RPMI7951 (cell line): ENCODE data around the gene SPPL2C. TPM values are rescaled to one million over a fixed set of nuclear protein-coding genes. Genes with fewer than 3 reads are reported as not detected.
A peak's percentile ranks its signal among the peaks of the same experiment; 100 is the strongest.
"Not testable (repeated sequence)": the region's sequence is repeated elsewhere in the genome, so short reads cannot be mapped to it uniquely, and the experiment has no call there.

Experiments
- DNase-seq: peaks from one replicate; pipeline ENCODE4 v3.0.0-alpha.2; 2012; ENCODE audit warnings: low read depth
- total RNA-seq: library from RNA; depleted of rRNA; stranded (reverse); fragments of >200 nt; shearing (Covaris generic); gene quantifications from 2 replicates; pipeline ENCODE4 v1.2.3, GENCODE V29; 2014

SPPL2C gene
- total RNA-seq, 1 experiment from 2014 or later, result not detected

DNA sequence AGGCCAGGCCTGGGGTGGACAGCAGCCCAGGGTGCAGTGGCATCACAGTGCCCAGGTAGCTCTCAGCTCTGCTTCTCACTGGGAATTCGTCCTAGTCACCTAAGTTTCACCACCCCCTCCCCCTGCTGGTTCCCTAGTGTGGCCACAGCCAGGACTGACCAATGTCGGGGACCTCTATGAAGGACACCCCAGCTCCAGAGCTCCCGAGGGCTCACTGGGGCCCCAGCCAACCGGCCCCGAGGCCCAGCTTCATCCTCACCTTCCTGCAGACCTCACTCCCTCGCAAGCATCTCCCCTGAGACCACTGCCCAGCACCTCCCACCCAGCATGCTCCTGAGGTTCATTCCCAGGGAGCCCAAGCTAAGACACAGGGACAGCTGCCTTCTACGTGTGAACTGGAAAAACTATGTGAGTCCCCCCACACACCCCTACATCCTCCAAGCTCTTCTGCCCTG, 4.9 kb downstream of the SPPL2C start:
- no peak for DNase-seq

DNA sequence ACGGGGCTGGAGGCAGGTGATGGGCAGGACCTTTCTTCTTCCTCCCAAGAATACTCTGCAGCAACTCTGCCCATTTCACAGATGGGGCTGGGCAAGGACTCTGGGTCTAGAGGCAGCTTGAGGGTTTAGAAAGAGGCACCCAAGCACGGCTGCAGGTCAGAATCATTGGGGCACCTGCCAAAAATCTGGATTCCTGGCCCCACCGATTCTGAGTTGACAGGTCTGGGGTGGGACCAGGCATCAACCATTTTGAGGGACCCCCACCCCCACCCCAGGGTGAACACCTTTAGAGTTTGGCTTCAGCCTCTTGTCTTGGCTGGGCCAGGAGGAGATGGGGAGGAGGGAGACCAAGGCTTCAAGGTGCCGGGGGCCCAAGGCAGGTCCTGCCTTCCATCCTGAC, 5.3 kb downstream of the SPPL2C start:
- DNase-seq, result no peak

DNA sequence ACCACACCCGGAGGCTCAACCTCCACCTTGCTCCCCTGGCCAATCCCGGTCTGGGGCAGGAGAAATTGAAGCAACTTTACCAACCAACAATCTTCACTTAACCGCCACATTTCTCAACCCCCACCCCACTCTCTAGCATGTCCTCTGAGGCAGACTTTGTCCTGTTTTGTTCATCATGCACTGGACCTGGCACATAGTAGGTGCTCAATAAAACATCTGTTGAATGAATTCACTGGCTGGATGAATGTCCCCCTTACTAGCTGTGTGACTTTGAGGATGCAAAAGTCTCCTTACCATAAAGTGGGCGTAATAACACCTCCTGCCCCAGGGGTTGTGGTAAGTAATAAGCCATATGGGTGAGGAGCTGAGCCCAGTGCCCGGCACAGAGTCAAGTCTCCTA, 5.8 kb downstream of the SPPL2C start:
- no peak for DNase-seq

DNA sequence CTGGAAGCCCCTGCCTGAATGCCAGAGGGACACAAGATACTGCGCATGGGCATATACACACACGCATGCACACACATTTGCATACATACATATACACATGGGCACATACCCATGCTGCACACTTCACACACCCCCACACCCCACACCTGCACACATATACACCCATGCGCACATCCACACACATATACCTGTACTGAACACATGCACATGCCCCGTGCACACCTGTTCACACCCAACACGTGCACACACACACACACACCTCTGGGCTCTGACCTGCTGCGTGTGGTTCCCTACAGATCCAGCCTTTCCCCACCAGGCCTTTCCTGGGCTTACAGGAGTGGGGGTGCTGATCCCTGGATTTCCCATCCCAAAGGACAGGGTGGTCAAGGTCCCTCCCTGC, 6.3 kb downstream of the SPPL2C start:
- DNase-seq, result no peak

DNA sequence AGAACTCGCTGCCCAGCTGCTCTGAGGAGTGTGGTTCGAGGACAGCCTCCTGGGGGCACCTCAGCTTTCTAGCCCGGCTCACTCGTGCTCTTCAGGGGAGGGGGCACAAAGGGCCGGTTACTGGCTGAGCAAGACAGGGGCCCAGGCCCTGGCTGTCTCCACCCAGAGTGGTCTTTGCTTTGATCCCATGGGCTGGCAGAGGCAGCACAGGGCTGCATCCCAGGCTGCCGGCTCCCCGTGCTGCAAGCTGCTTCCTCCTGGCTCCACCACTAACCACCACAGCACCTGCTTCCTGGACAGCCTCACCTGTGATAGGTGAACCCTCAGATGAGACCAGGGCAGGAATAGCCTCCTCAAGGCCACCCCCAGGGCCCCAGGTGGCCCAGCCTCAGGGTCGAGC, 6.8 kb downstream of the SPPL2C start:
- no peak for DNase-seq

DNA sequence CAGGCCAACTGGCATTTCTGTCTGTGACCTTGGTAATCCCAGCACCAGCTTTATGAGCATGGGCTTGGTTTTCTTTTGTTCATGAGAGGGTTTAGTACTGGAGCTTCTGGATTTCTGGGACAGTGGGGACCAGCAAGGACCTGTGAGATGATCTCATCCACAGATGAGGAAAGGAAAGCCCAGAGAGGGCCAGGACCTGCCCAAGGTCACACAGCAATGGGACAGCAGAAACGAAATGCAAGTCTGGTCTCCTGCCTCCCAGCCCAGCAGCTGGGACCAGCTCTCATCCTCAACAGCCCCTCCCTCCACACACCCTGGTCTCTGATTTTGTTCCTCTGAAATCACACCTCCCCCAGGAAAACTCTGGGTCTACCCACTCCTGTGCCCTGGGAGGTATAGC, 7.2 kb downstream of the SPPL2C start:
- no peak for DNase-seq

- DNase-seq, result peak; percentile 30
These were observed 8.0 kb downstream of the SPPL2C start for GRCh38 chr17:45852535-45853297.

DNA sequence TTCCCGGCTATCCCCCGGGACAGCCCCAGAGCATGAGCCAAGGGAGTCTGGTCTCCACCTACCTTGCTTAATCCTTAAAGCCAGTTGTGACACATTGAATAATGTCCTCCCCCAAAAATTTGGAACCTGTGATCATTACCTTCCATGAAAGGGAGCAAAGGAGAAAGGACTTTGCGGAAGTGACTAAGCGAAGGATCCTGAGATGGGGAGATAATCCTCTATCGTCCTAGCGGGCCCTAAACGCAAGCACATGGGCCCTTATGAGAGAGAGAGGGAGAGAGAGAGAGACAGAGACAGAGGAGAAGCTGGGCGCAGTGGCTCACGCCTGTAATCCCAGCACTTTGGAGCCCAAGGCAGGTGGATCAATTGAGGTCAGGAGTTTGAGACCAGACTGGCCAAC, 9.5 kb downstream of the SPPL2C start:
- no peak for DNase-seq

GRCh38 chr17:45855691-45856336, 11.1 kb downstream of the SPPL2C start:
- DNase-seq, result peak; percentile 48

DNA sequence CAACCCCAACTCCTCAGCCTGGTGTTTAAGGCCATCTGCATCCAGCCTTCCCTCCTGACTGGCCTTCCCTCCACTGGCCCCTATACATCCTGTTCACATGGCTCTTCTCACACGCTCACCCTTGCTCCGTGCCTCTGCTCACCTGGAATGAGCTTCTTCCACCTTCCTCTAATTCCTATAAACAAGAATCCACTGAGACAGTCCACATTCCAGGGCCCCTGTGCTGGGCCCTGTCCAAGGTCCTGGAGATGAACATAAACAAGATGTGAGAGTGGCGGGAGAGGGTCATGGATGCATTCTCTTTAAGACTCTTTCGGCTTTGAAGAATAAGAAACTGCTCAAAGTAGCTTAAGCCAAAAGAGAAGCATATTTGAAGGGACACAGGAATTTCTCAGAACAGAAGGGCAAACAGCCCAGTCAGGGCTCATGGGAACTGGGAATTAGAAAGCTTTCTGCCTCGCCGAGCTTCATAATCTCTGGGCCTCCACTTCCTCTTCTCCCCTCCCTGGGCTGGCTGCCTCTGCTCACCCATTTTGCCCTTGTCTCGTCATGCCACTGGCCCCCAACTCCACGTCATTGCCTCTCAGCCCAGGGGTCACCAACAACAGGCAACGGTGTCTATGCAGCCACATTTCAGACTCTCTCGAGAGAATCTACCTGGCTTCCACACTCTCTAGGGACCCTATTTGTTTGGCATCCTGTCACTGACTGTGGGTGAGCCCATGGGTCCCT, 13.5 kb downstream of the SPPL2C start:
- peak; percentile 21 for DNase-seq

DNA sequence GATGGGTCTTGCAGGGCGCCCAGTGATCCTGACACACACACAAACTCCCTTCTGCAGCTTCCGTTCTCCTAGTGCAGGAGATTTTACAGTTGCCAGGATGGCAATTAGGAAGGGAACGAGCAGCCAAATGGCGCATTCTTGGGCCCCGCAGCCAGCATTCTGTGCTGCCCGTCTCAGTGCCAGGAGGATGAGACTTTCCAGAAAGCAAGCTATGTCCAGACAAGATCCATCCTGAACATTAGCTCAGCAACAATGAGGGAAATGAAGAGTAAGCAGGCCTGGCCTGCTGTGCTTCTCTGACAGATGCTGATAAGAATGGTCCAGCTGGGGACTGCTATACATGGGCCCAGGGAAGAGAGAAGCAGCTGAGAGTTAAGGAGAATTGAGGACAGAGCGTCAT, 16.5 kb downstream of the SPPL2C start:
- DNase-seq, result no peak

DNA sequence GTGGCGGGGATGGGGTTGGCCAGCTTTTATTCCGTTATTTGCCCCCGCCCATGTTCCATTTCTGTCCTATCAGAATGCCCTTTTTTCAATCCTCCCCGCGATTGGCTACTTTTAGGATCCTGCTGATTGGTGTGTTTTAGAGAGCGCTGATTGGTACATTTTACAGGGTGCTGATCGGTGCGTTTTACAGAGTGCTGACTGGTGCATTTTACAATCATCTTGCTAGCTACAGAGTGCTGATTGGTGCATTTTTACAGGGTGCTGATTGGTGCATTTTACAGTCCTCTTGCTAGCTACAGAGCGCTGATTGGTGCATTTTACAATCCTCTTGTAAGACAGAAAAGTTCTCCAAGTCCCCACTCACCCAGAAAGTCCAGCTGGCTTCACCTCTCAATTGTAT, 17.4 kb downstream of the SPPL2C start:
- not testable (repeated sequence) for DNase-seq

GRCh38 chr17:45863857-45864654, 19.4 kb downstream of the SPPL2C start:
- no peak for DNase-seq

- DNase-seq, result no peak
These were observed 22.5 kb downstream of the SPPL2C start for GRCh38 chr17:45867171-45867570.

- DNase-seq, result no peak
These were observed 23.0 kb downstream of the SPPL2C start for GRCh38 chr17:45867702-45868101.

- no peak for DNase-seq
These were observed 23.6 kb downstream of the SPPL2C start for GRCh38 chr17:45868276-45868675.

- no peak for DNase-seq
These were observed 25.1 kb downstream of the SPPL2C start for GRCh38 chr17:45869676-45870341.

GRCh38 chr17:45870342-45870974, 25.8 kb downstream of the SPPL2C start:
- no peak for DNase-seq

DNA sequence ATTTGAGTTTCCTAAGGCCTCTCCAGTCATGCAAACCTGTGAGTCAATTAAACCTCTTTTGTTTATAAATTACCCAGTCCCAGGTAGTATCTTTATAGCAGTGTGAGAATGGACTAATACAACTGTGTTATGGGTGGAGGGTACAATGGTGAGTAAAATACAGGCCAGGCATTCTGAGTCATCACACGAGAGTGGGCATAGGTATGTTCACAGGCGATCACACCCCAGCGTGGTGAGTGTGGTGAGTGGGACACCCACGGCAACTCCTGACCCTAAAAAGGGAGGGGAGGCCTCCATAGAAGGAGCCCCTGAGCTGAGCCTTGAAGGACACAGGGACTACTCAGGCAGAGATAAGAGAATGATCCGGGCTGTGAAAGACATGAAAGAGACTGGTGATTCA, 27.0 kb downstream of the SPPL2C start:
- no peak for DNase-seq

DNA sequence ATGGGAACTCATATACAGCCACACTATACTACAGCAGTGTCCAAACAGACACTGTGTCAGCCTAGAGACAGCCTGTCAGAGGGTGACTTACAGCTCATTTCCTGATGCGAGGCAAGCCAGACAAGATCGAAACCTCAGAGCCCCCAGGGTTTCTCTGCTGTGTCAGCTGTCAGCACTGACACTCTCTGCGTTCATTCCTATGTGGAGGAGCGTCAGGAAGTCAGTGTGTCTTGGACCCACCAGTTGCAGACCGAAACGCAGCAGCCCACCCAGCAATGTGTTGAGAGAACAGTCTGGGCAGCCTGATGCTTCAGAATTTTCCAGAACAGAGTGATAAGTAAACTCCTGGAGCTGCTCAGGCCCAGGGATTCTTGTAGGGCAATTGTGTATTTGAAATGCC, 29.0 kb downstream of the SPPL2C start:
- DNase-seq, result peak; percentile 19

GRCh38 chr17:45874151-45874550, 29.5 kb downstream of the SPPL2C start:
- no peak for DNase-seq
